ENCODE data around the gene SYNPO. TPM values are rescaled to one million over a fixed set of nuclear protein-coding genes. Genes with fewer than 3 reads are reported as not detected.

The SYNPO gene
- total RNA-seq, result under 1 TPM; 0.04 to 0.37 TPM

DNA sequence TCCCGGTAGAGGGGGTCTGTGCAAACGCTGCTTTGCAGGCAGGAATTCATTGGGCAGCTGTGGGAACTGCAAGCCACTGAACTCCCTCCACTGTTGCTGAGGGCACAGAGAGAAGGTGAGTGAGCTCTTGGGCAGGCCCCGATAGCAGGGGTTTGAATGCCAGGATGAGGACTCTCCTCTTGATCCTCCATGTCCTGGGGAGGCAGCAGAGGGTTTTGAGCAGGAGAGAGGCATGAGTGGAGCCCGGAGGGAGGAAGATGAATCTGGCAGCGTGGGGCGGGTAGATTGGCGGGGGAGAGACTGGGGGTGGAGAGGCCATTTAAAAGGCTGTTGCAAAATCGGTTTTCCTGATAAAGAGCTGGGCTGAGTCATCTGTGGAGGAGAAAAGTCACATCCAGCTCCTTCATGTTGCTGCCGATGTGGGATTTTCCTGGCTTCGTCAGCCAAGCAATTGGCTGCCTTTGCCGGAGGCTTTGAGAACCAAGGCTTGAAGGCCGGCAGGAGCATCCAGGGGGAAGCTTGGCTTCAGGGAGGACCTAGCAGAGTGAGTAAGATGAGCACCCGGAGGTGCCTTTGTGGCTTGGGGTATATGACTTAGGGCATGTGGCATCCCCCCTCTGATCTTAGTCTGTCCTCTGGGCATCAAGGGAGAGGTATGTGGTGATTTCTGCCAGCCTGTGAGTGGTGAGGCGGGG, at the start of gene SYNPO:
Gene SYNPO, plus strand, starts transcription at position 350 of the 695 bp plus-strand sequence. CDS start 7,616 bp downstream, outside the sequence.
- ATAC-seq (replicated peaks), result no peak
- no peak within 1 kb of the TSS for H3K27ac Mint-ChIP-seq
- no peaks in the 10 kb centered on the region for H3K4me1 Mint-ChIP-seq
- no peaks in the 10 kb centered on the region for H3K9me3 Mint-ChIP-seq
- H3K27me3 Mint-ChIP-seq, result peaks cover 13% of the 10 kb centered on the region
- H3K4me3 Mint-ChIP-seq, result no peak within 1 kb of the TSS
- H3K36me3 Mint-ChIP-seq (ENCODE audit: low read depth), result no peaks in the 10 kb centered on the region

GRCh38 chr5:150590979-150591695, 49.3 kb upstream of the SYNPO start:
- no peak for ATAC-seq (replicated peaks)
- Mint-ChIP-seq H3K27ac (no peak overlapping the region), H3K4me3 (no peak overlapping the region), H3K36me3 (ENCODE audit: low read depth) (no peaks in the 10 kb centered on the region), H3K4me1 (no peaks in the 10 kb centered on the region), H3K27me3 (no peaks in the 10 kb centered on the region), H3K9me3 (no peaks in the 10 kb centered on the region)

DNA sequence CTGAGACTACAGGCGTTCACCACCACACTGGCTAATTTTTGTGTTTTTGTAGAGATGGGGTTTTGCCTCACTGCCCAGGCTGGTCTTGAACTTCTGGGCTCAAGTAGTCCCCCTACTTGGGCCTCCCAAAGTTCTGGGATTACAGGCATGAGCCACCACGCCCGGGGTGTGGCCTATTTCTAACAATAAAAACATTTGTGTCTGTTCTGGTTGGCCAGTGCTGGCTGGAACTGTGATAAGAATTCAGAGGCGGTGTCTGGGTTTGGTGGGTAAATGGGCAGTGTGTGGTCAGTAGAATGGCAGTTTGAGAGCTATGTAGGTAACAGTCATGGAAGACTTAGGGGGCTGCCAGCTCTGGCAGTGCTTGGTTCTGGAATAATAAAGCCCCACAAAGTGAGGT, 46.9 kb upstream of the SYNPO start:
- no peaks in the 10 kb centered on the region for H3K36me3 Mint-ChIP-seq (ENCODE audit: low read depth)
- ATAC-seq (replicated peaks), result no peak
- H3K4me3 Mint-ChIP-seq, result no peak overlapping the region
- H3K27ac Mint-ChIP-seq, result no peak overlapping the region
- no peaks in the 10 kb centered on the region for H3K9me3 Mint-ChIP-seq
- no peaks in the 10 kb centered on the region for H3K27me3 Mint-ChIP-seq
- H3K4me1 Mint-ChIP-seq, result no peaks in the 10 kb centered on the region

DNA sequence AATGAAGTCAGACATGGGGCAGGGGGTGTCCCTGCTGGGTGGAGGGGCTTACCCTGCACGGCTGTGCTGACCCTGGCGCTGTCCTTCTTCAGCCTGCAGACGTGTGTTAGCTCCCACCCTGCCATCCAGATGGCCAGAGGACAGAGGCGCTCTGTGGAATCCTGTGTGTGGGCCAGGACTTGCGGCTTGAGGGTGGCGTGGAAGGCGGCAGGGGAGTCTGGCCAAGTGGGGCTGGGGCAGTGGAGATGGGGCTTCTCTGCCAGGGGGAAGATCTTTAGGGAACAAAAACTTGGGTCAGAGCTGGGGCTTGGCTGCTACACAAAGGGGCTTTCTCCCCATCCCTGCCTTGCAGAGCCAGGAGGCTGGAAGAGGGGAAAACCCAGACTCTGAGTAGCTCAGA, 46.5 kb upstream of the SYNPO start:
- ATAC-seq (replicated peaks), result no peak
- H3K36me3 Mint-ChIP-seq (ENCODE audit: low read depth), result no peaks in the 10 kb centered on the region

GRCh38 chr5:150595466-150596031, 44.9 kb upstream of the SYNPO start:
- no peaks in the 10 kb centered on the region for H3K9me3 Mint-ChIP-seq
- H3K4me1 Mint-ChIP-seq, result no peaks in the 10 kb centered on the region
- H3K27ac Mint-ChIP-seq, result peak overlapping the region; percentile 33
- no peaks in the 10 kb centered on the region for H3K36me3 Mint-ChIP-seq (ENCODE audit: low read depth)
- no peak overlapping the region for H3K4me3 Mint-ChIP-seq
- no peaks in the 10 kb centered on the region for H3K27me3 Mint-ChIP-seq
- ATAC-seq (replicated peaks), result no peak

More for the DNA sequence above, 46.5 kb upstream of the SYNPO start:
- Mint-ChIP-seq H3K27me3 (no peaks in the 10 kb centered on the region), H3K27ac (no peak overlapping the region), H3K4me1 (no peaks in the 10 kb centered on the region), H3K4me3 (no peak overlapping the region), H3K9me3 (no peaks in the 10 kb centered on the region)

DNA sequence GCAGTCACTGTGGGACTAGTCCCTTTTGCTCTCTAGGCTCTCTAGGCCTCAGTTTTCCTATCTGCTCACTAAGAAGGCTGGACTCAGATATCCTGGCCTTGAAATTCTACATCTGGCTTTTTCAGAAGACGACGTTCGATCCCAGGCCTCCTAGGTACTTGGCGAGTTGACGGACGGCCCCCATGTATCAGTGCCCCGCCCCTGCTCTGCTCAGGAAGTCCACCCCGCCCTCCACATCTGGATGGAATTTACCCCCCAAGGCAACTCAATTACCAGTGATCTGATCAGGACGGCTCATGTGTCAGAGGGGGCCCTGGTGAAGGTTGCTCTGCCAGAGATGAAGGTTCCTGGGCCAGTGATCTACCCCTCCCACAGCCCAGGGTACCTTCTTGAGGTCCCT, 44.1 kb upstream of the SYNPO start:
- H3K4me3 Mint-ChIP-seq, result no peak overlapping the region
- no peak overlapping the region for H3K27ac Mint-ChIP-seq
- no peaks in the 10 kb centered on the region for H3K9me3 Mint-ChIP-seq
- no peaks in the 10 kb centered on the region for H3K4me1 Mint-ChIP-seq
- H3K36me3 Mint-ChIP-seq (ENCODE audit: low read depth), result no peaks in the 10 kb centered on the region
- ATAC-seq (replicated peaks), result no peak
- H3K27me3 Mint-ChIP-seq, result no peaks in the 10 kb centered on the region

- no peak overlapping the region for H3K27ac Mint-ChIP-seq
- no peaks in the 10 kb centered on the region for H3K4me1 Mint-ChIP-seq
- H3K4me3 Mint-ChIP-seq, result no peak overlapping the region
- ATAC-seq (replicated peaks), result no peak
- H3K36me3 Mint-ChIP-seq (ENCODE audit: low read depth), result no peaks in the 10 kb centered on the region
- H3K9me3 Mint-ChIP-seq, result no peaks in the 10 kb centered on the region
- H3K27me3 Mint-ChIP-seq, result no peaks in the 10 kb centered on the region
Observed at GRCh38 chr5:150596826-150597225, 43.6 kb upstream of the SYNPO start.

DNA sequence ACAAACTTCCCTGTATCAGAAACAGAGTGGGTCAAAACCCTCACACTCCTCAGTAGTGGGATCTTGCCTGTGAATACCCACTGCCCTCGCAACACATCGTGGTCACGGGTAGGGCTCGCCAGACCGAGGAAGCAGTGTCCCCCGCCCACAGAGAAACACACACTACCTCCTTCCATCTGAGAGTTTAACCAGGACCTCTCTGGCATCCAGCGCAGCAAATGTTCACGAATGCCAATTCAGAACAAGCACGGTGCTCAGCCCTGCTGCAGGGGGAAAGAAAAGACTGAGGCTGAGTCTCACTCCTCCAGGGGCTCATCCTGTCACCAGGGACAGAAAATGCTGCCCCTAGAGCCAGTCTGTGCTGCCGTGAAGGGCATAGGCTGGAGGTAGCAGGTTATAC, 42.5 kb upstream of the SYNPO start:
- H3K4me3 Mint-ChIP-seq, result no peak overlapping the region
- no peaks in the 10 kb centered on the region for H3K36me3 Mint-ChIP-seq (ENCODE audit: low read depth)
- no peak for ATAC-seq (replicated peaks)
- H3K9me3 Mint-ChIP-seq, result no peaks in the 10 kb centered on the region
- H3K4me1 Mint-ChIP-seq, result no peaks in the 10 kb centered on the region
- H3K27ac Mint-ChIP-seq, result no peak overlapping the region
- H3K27me3 Mint-ChIP-seq, result no peaks in the 10 kb centered on the region

- ATAC-seq (replicated peaks), result no peak
- Mint-ChIP-seq H3K4me1 (no peaks in the 10 kb centered on the region), H3K4me3 (no peak overlapping the region), H3K36me3 (ENCODE audit: low read depth) (no peaks in the 10 kb centered on the region), H3K9me3 (no peaks in the 10 kb centered on the region), H3K27ac (no peak overlapping the region), H3K27me3 (no peaks in the 10 kb centered on the region)
Observed at GRCh38 chr5:150598821-150599273, 41.6 kb upstream of the SYNPO start.

- no peaks in the 10 kb centered on the region for H3K36me3 Mint-ChIP-seq (ENCODE audit: low read depth)
- H3K27me3 Mint-ChIP-seq, result no peaks in the 10 kb centered on the region
- H3K4me1 Mint-ChIP-seq, result no peaks in the 10 kb centered on the region
- H3K4me3 Mint-ChIP-seq, result no peak overlapping the region
- H3K27ac Mint-ChIP-seq, result no peak overlapping the region
- no peak for ATAC-seq (replicated peaks)
- H3K9me3 Mint-ChIP-seq, result no peaks in the 10 kb centered on the region
Observed at GRCh38 chr5:150599281-150599680, 41.2 kb upstream of the SYNPO start.

DNA sequence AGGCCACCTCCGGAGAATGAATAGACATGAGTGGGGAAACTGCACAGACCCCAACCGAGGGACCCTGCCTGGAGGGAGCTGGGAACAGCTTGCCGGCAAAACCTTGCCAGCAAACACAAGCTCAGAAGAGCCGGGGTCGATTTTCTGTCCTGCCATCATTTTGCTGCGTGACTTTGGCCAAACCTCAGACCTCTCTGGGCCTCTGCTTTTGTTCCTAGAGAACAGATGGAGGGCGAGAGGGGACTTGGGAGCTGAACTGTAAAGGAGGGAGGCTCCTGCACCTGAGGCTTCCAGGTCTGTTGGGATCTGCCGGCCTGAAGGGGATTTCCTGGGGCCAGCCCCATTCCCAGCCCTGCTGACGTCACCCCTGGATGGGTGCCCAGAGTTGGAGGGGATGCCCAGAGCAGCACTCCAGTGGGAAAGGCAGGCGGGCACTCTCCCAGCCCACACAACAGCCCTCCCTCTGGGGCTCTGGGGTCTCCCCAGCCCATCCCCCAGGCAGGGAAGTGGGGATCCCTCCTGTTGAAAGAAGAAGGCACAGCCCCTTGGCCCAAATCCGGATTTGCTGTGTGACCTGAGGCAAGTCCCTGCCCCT, 40.4 kb upstream of the SYNPO start:
- Mint-ChIP-seq H3K4me3 (no peak overlapping the region), H3K27me3 (no peaks in the 10 kb centered on the region), H3K36me3 (ENCODE audit: low read depth) (no peaks in the 10 kb centered on the region), H3K27ac (no peak overlapping the region), H3K4me1 (no peaks in the 10 kb centered on the region), H3K9me3 (no peaks in the 10 kb centered on the region)
- no peak for ATAC-seq (replicated peaks)

GRCh38 chr5:150600616-150601490, 39.6 kb upstream of the SYNPO start:
- Mint-ChIP-seq H3K27ac (no peak overlapping the region), H3K27me3 (no peaks in the 10 kb centered on the region), H3K4me3 (no peak overlapping the region), H3K4me1 (no peaks in the 10 kb centered on the region), H3K9me3 (no peaks in the 10 kb centered on the region), H3K36me3 (ENCODE audit: low read depth) (no peaks in the 10 kb centered on the region)
- ATAC-seq (replicated peaks), result no peak

- H3K27me3 Mint-ChIP-seq, result no peaks in the 10 kb centered on the region
- no peak for ATAC-seq (replicated peaks)
- H3K9me3 Mint-ChIP-seq, result no peaks in the 10 kb centered on the region
- no peaks in the 10 kb centered on the region for H3K36me3 Mint-ChIP-seq (ENCODE audit: low read depth)
- H3K4me1 Mint-ChIP-seq, result no peaks in the 10 kb centered on the region
- H3K27ac Mint-ChIP-seq, result no peak overlapping the region
- no peak overlapping the region for H3K4me3 Mint-ChIP-seq
Observed at GRCh38 chr5:150601491-150602345, 38.7 kb upstream of the SYNPO start.
